GM19395 (cell line): ENCODE measurements around the gene POLR2H.

Experiments
- ATAC-seq: cut with Tn5 transposase; IDR thresholded peaks from one replicate; pipeline ENCODE4 v1.9.1; 2021; ENCODE audit warnings: mild to moderate bottlenecking, moderate library complexity; ENCODE audit not compliant: unreplicated experiment

The POLR2H gene

GRCh38 chr3:184386047-184386806, 24.7 kb downstream of the POLR2H start:
- ATAC-seq = no peak

GRCh38 chr3:184387174-184387714, 25.7 kb downstream of the POLR2H start:
- ATAC-seq = no peak

DNA sequence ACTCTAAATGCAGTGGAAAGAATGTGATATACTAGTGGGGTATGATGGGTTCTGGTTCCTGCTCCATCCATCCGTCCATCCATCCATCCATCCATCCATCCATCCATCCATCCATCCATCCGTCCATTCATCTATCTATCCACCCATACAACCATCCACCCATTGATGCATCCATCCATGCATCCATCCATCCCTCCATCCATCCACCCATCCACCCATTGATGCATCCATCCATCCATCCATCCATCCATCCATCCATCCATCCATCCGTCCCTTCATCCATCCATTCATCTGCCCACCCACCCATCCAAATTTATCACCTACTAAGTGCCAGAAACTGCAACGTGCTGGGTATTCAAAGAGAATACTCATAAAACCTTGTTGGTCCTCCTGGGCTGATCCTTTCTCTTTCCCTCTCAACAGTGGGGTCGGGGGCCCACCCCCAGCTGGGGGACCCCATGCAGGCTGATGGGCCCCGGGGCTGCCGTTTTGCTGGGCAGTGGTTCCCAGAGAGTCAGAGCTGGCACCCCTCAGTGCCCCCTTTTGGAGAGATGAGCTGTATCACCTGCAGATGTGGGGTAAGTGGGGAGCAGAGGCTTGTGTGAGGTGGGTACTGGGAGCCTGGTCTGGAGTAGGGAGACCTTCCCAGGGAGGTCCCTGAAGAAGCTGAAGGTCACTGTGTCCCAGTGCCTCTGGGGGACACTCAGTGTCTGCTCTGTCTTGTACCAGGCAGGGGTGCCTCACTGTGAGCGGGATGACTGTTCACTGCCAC, 26.8 kb downstream of the POLR2H start:
- no peak for ATAC-seq

DNA sequence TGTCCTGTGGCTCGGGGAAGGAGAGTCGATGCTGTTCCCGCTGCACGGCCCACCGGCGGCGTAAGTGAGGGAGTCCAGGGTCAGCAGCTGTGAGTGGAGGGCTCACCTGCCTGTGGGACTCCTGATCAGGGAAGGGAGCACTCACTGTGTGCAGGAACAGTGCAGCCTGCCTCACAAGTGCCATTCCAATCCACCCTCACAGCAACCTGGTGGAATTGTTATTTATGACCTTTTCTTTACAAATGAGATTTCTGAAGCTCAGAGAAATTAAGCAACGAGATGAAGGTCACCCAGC, 27.4 kb downstream of the POLR2H start:
- ATAC-seq = no peak

DNA sequence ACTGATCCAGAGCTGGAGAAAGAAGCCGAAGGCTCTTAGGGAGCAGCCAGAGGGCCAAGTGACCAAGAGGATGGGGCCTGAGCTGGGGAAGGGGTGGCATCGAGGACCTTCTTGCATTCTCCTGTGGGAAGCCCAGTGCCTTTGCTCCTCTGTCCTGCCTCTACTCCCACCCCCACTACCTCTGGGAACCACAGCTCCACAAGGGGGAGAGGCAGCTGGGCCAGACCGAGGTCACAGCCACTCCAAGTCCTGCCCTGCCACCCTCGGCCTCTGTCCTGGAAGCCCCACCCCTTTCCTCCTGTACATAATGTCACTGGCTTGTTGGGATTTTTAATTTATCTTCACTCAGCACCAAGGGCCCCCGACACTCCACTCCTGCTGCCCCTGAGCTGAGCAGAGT, 27.9 kb downstream of the POLR2H start:
- no peak for ATAC-seq

GRCh38 chr3:184389935-184390528, 28.5 kb downstream of the POLR2H start:
- ATAC-seq = no peak

DNA sequence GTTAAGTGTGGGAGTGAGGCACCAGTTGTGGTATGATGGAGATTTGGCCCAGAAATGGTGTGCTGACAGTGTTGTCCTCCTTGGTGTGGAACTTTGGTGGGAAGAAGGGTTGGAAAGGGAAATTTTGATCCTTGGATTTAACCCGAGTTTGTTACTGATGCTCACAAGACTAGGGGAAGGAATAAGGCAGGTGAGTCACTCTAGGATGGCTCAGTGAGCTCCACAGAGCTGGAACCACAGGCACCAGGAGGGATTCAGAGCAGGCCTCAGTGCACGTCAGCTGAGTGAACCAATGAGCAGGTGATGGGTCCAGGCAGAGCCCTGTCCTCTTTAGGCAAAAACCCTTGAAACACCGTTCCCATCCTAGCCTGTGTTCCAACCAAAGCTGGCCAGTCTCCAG, 29.8 kb downstream of the POLR2H start:
- ATAC-seq = no peak

DNA sequence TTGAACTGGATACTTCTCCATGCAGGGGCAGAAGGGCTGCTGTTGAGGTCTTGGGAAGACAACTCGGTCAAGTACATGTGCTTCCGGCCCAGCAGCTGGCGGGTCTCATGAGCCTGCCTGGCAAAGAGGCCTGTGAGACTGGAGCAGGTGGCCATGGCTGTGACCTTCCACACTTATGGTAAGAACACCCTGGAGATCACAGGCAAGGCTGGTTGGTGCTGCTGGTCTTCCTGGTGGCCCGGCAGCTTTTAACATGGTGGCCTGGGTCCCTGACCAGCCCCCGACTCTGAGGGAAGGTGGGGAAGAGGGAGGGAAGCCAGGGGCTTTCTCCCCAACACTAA, 33.8 kb downstream of the POLR2H start:
- ATAC-seq = no peak

- no peak for ATAC-seq
Observed at GRCh38 chr3:184399410-184399809, 37.9 kb downstream of the POLR2H start.

DNA sequence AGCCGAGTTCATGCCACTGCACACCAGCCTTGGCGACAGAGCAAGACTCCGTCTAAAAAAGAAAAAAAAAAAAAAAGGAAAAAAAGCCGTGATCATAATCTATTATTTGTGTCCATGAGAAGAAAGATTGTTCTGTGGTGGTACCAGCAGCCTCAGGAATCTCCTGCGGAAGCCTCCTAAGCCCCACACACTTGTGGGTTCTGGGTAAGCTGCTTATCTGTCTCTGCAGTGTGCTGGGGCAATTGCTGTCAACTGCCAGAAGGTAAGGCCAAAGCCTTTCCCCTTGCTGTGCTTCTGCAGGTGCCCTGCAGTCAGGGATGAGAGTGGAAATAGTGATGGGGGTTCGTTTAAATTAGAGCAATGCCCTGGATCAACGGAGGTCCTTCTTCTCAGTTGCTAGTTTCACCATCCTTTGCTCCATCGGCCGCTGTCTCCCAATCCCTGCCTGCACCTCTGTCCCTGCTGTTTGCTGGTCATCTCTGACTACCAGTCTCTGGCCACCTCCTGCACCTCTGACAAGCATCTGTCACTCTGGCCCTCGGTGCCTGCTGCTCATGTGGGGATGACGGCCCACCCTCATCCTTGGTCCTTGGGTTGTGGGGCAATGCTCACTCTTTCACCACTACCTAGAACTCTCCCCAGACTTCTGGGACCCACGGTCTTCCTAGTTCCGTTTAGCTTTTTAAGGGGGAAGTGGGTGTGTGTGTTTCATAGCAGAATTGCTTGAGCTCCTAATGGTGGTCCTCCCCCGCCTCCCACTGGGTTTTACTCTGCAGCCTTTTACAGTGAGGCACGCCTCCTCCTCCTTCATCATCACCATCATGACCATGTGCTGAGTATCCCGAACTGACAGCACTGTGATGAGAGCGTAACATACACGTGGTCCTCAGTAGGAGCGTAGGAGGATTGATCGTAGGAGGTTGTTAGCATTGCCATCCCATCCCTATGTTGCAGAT, 43.8 kb downstream of the POLR2H start:
- no peak for ATAC-seq

GRCh38 chr3:184409331-184409926, 47.9 kb downstream of the POLR2H start:
- no peak for ATAC-seq

- no peak for ATAC-seq
Observed at GRCh38 chr3:184409946-184410500, 48.5 kb downstream of the POLR2H start.

DNA sequence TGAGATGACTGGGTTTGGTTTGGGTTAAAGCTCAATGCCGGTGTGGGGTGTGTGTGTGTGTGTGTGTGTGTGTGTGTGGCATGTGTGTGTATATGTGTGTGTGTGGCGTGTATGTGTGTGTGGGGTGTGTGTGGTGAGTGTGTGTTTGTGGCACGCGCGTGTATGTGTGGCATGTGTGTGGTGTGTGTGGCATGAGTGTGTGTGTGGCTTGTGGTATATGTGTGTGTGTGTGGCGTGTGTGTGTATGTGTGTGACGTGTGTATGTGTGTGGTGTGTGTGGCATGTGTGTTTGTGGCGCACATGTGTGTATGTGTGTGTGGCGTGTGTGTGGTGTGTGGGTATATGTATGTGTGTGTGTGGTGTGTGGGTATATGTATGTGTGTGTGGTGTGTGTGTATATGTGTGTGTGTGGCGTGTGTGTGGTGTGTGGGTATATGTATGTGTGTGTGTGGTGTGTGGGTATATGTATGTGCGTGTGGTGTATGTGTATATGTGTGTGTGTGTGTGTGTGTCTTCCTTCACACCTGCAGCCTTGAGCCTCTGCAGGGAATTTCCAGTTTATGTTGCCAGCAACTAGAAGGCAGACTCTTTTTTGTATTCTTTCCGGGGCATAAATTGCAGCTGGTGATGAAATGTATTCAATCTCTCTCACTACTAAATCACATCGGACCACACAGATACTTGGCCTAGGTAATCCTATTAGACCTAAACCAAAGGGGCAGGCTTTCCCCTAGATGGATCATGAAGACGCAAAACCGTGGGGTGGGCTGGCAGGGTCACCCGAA, 53.1 kb downstream of the POLR2H start:
- ATAC-seq = no peak

GRCh38 chr3:184415203-184415490, 53.6 kb downstream of the POLR2H start:
- ATAC-seq = no peak

DNA sequence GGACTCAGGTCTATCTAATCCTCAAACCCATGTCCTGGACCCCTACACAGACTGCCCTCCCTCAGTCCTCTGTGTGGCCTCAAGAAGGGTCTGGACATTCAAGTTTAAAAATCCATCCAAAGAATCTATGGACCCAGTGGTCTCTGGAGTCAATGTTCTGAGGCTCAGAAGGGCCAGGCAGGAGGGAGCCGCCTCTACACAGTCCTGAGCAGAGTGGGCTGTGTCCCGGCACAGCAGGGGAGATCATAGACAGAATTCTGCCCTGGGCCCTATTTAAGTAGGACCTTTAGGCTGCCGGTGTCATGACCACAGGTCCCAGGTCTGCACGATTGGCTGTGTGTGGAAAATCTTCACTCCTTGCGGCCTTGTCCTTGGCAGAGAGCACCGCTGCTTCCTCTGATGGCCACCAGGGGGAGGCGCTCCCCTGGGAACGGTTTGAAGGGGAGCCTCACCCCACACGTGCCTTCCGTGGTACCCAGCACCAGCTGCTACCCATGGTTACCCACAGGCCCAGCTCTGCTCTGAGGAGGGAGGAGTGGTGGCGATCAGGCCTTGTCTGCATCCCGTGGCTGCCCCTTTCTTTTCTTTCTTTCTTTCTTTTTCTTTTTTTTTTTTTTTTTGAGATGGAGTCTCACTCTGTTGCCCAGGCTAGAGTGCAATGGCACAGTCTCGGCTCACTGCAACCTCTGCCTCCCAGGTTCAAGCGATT, 56.3 kb downstream of the POLR2H start:
- ATAC-seq = peak; percentile 88
